Measurements from ENCODE around the gene C5.

The C5 gene

DNA sequence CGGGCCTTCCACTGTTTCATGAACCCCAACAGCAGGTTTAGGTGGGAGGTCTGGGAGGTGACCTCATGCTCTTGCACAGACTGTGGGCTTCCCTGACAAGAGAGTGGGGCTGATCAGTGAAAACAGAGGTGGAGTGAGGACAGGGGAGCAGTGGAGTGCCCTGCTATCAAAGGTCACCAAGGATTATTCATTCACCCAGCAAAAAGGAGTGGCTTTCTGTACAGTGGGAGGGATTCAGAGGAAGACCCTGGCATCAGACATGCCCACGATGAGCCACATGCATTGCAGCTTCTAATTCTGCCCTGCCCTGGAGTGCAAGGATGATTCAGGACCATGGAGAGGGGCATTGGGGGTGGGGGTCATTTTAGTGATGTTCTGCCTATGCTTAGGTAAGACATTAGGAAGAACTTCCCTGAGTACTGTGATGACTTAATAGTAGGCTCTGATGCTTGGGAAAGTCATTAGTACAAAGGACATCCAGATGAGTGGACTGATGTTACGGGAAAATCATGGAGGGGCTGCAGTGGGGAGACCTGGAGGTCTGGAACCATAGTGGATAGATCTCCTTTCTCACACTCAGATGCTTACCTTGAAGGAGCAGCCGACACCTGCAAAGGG is 136.3 kb downstream of the C5 start:
- in situ Hi-C loops (cut with MboI; ENCODE audit: low sequenced_read_pairs, unreplicated experiment) = no loop called here
- TF ChIP-seq, protein P1, sequence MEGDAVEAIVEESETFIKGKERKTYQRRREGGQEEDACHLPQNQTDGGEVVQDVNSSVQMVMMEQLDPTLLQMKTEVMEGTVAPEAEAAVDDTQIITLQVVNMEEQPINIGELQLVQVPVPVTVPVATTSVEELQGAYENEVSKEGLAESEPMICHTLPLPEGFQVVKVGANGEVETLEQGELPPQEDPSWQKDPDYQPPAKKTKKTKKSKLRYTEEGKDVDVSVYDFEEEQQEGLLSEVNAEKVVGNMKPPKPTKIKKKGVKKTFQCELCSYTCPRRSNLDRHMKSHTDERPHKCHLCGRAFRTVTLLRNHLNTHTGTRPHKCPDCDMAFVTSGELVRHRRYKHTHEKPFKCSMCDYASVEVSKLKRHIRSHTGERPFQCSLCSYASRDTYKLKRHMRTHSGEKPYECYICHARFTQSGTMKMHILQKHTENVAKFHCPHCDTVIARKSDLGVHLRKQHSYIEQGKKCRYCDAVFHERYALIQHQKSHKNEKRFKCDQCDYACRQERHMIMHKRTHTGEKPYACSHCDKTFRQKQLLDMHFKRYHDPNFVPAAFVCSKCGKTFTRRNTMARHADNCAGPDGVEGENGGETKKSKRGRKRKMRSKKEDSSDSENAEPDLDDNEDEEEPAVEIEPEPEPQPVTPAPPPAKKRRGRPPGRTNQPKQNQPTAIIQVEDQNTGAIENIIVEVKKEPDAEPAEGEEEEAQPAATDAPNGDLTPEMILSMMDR (IDR thresholded peaks at IDR 0.05; ENCODE audit: borderline replicate concordance, control extremely low read depth, extremely low read depth, insufficient read depth, missing control alignments) = no peak
- DNase-seq (ENCODE audit: low spot score) = no peak

DNA sequence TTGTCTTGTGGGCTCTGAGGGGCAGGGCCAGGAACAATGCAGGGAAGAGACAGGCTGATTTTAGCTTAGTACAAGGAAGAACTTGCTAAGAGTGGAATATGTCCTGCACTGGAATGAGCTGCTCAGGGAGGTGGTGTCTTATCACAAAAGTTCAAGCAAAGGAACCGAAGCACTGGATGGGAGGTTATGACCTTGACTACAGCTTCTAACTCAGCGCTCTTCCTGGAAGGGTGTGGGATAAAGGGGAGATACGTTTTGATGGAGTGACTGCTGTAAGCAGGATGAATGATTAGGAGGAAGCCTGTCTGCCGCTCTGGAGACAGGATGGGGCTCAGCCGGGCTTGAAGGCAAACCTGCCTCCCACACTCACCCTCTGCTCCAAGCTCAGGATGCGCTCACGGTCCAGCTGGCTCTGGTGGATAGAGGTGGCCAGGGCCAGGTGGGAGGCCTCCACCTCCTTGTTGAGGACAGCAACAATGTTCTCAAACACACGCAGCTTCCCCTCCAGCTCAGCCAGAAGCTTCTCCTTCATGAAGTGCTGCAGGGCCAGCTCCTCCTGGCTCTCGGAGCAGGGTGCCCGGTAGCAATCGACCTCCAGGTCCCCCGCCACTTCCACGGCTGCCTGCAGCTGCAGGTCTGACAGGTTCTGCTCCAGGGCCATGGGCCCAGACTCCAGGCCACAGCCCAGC is 137.0 kb downstream of the C5 start:
- in situ Hi-C loops (cut with MboI; ENCODE audit: low sequenced_read_pairs, unreplicated experiment) = no loop called here
- no peak for DNase-seq (ENCODE audit: low spot score)
- TF ChIP-seq, protein P1 (IDR thresholded peaks at IDR 0.05; ENCODE audit: borderline replicate concordance, control extremely low read depth, extremely low read depth, insufficient read depth, missing control alignments) = no peak

DNA sequence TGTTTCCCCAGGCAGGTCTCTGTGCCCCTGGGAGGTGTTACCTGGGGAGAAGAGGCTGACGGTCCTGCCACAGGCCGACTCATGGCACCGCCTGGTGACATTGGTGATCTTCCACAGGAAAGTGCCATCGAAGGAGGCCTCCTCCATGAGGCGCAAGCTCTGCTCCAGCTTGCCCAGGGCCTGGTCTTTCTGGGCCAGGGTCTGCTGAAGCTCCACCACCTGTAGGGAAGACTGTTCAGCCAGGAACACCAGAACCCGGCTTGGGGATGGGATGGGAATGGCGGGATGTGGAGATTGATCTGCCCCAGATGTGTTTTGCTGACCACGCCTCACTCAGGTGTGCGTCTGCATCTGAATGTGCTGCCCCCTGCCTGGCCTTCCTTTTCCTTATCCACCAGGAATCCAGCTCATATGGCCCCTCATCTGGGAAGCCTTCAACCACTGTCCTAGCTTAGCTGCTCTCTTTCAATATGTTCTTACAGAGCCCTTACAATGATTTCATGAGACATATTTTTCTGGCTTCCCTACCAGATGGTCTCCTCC is 138.7 kb downstream of the C5 start:
- TF ChIP-seq, protein P1 (IDR thresholded peaks at IDR 0.05; ENCODE audit: borderline replicate concordance, control extremely low read depth, extremely low read depth, insufficient read depth, missing control alignments) = no peak
- in situ Hi-C loops (cut with MboI; ENCODE audit: low sequenced_read_pairs, unreplicated experiment) = no loop called here
- no peak for DNase-seq (ENCODE audit: low spot score)

DNA sequence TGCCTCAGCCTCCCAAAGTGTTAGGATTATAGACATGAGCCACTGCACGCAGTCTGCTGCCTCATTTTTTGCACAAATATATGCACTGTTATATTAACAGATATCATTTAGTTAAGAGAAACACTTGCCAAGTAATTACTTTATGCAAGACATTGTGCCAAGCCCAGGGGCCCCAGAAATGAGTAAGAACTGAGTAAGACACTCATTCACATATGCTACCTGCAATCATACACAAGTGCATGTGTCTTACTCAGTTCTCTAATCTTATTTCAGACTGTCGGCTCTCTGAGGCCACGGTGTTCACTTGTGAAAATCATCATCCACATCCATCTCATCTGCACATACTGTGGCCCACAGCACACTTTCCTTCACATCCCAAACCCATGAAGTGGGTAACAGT is 139.4 kb downstream of the C5 start:
- TF ChIP-seq, protein P1 (IDR thresholded peaks at IDR 0.05; ENCODE audit: borderline replicate concordance, control extremely low read depth, extremely low read depth, insufficient read depth, missing control alignments) = no peak
- no peak for DNase-seq (ENCODE audit: low spot score)
- in situ Hi-C loops (cut with MboI; ENCODE audit: low sequenced_read_pairs, unreplicated experiment) = no loop called here

DNA sequence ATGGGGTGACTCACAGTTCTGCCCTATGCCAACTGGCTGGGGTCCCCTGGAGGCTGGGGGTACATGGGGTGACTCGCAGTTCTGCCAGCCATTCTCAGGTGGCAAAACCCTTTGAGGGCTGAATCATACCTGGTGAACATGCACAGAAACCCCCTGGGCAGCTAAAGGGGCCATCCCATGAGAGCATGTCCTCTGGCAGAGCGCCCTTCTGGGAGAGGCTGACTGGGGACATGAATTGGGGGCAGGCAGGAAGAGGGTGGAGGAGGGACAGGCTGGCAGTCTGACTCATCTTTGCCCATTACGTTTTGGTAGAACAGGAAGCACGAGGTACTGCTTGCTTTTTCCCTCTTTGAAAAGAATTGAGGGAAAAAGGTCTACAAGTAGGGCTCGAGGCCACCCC is 140.2 kb downstream of the C5 start:
- no peak for DNase-seq (ENCODE audit: low spot score)
- in situ Hi-C loops (cut with MboI; ENCODE audit: low sequenced_read_pairs, unreplicated experiment) = no loop called here
- TF ChIP-seq, protein P1 (IDR thresholded peaks at IDR 0.05; ENCODE audit: borderline replicate concordance, control extremely low read depth, extremely low read depth, insufficient read depth, missing control alignments) = no peak

DNA sequence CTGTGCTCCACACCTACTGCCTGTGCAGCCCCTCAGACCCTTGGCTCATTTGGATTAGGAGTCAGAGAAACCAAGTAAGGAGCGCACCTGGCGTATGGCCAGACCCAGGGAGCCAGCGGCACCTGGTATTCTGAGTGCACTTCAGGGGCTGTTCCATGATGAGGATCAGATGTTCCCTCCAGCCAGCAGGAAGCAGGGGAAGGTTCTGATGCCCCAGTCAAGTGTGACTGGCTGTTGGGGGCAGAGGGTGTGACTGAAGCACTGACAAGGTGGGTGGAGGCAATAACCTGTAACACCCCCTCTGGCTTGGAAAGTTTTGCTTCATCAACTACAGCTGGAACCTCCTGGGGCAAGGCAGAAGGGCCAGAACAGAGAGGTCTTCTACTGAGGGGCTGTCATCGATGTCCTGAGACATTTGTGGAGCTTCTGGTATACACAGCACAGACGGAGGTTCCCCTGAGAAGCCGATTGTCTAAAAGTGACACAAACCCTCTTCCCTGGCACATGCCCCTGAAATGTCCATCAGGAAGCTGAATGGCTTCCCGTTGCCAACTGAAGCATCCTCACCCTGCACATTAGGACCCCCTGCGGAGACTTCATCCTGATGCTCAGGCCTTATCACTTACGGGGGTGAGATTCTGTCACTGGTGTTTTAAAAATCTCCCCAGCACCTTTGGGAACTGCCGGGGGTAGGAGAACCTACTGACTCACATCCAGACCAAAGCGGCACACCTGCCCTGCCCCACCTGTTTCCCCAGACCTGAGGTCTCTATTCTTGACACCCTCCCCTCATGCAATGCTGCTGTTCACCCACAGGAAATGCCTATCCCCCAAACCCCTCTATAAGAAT is 144.5 kb downstream of the C5 start:
- no peak for DNase-seq (ENCODE audit: low spot score)
- in situ Hi-C loops (cut with MboI; ENCODE audit: low sequenced_read_pairs, unreplicated experiment) = no loop called here
- TF ChIP-seq, protein P1 (IDR thresholded peaks at IDR 0.05; ENCODE audit: borderline replicate concordance, control extremely low read depth, extremely low read depth, insufficient read depth, missing control alignments) = no peak

All from GM13976 (cell line).